IPS DF 6.9 (cell line): ENCODE results near the gene ARHGEF7.

Experiments
- DNase-seq: peaks from one replicate; pipeline ENCODE4 v3.0.0-alpha.2; 2013; ENCODE audit warnings: low read depth, low spot score
- H3K27ac ChIP-seq: one replicate; pipeline ENCODE4 v1.5.1; 2013; ENCODE audit warnings: low read length, control low read depth
- H3K27me3 ChIP-seq: 2 replicates; pipeline ENCODE4 v1.6.1; 2013; ENCODE audit warnings: mild to moderate bottlenecking, low read length; ENCODE audit not compliant: control insufficient read depth, insufficient read depth
- H3K36me3 ChIP-seq: 2 replicates; pipeline ENCODE4 v1.6.1; 2013; ENCODE audit warnings: low read length; ENCODE audit not compliant: control insufficient read depth, insufficient read depth
- H3K4me1 ChIP-seq: 2 replicates; pipeline ENCODE4 v1.6.1; 2013; ENCODE audit warnings: low read length; ENCODE audit not compliant: control insufficient read depth, insufficient read depth
- H3K4me3 ChIP-seq: 2 replicates; pipeline ENCODE4 v1.5.1; 2013; ENCODE audit warnings: mild to moderate bottlenecking, low read length
- H3K9me3 ChIP-seq: 2 replicates; pipeline ENCODE4 v1.6.1; 2013; ENCODE audit warnings: low read length, inconsistent platforms; ENCODE audit not compliant: control insufficient read depth, insufficient read depth
- WGBS: extraction: QIAGEN DNeasy Blood & Tissue Kit; methylation state at CpG from one replicate; pipeline ENCODE4 v1.1.7; 2013; ENCODE audit warnings: mixed read lengths, missing lambda C conversion rate; ENCODE audit not compliant: insufficient read length, insufficient coverage; 5-methylcytosine and 5-hydroxymethylcytosine counted together

ARHGEF7 gene

GRCh38 chr13:111323950-111324651 lies 209.0 kb downstream of the ARHGEF7 start:
- no CpG with 5 or more reads among the region's 17 CpGs for WGBS
- H3K4me1 ChIP-seq, result no peaks in the 10 kb centered on the region; the same call in 1 of the 2 replicates
- no peaks in the 10 kb centered on the region for H3K9me3 ChIP-seq
- H3K36me3 ChIP-seq, result 0 out of 2 replicates have a peak, but pooled peaks cover 2% of the 10 kb centered on the region
- no peak for DNase-seq
- no peak overlapping the region for H3K27ac ChIP-seq
- no peaks in the 10 kb centered on the region for H3K27me3 ChIP-seq
- no peak overlapping the region for H3K4me3 ChIP-seq

GRCh38 chr13:111324736-111325135 lies 209.6 kb downstream of the ARHGEF7 start:
- H3K36me3 ChIP-seq, result 0 out of 2 replicates have a peak, but pooled peaks cover 2% of the 10 kb centered on the region
- no CpG with 5 or more reads among the region's 14 CpGs for WGBS
- H3K4me1 ChIP-seq, result no peaks in the 10 kb centered on the region; the same call in 1 of the 2 replicates
- no peak overlapping the region for H3K4me3 ChIP-seq
- no peaks in the 10 kb centered on the region for H3K27me3 ChIP-seq
- H3K9me3 ChIP-seq, result no peaks in the 10 kb centered on the region
- no peak for DNase-seq
- H3K27ac ChIP-seq, result no peak overlapping the region

- 99% methylated on average over 7 of the region's 28 CpGs for WGBS
- H3K9me3 ChIP-seq, result no peaks in the 10 kb centered on the region
- 0 out of 2 replicates have a peak, but pooled peaks cover 2% of the 10 kb centered on the region for H3K36me3 ChIP-seq
- H3K27me3 ChIP-seq, result no peaks in the 10 kb centered on the region
- no peak overlapping the region for H3K27ac ChIP-seq
- DNase-seq, result no peak
- H3K4me3 ChIP-seq, result no peak overlapping the region
- no peaks in the 10 kb centered on the region; the same call in 1 of the 2 replicates for H3K4me1 ChIP-seq
Observed at GRCh38 chr13:111325146-111325890, 210.2 kb downstream of the ARHGEF7 start.

GRCh38 chr13:111325941-111326620 lies 211.0 kb downstream of the ARHGEF7 start:
- no peak for DNase-seq
- Histone ChIP-seq H3K27ac (no peak overlapping the region), H3K27me3 (no peaks in the 10 kb centered on the region), H3K4me1 (no peaks in the 10 kb centered on the region; the same call in 1 of the 2 replicates), H3K36me3 (0 out of 2 replicates have a peak, but pooled peaks cover 2% of the 10 kb centered on the region), H3K4me3 (no peak overlapping the region), H3K9me3 (no peaks in the 10 kb centered on the region)
- no CpG with 5 or more reads among the region's 37 CpGs for WGBS

- WGBS, result no CpG with 5 or more reads among the region's 15 CpGs
- H3K4me3 ChIP-seq, result no peak overlapping the region
- no peaks in the 10 kb centered on the region; the same call in 1 of the 2 replicates for H3K4me1 ChIP-seq
- no peaks in the 10 kb centered on the region for H3K9me3 ChIP-seq
- H3K36me3 ChIP-seq, result 0 out of 2 replicates have a peak, but pooled peaks cover 2% of the 10 kb centered on the region
- DNase-seq, result no peak
- H3K27ac ChIP-seq, result no peak overlapping the region
- H3K27me3 ChIP-seq, result no peaks in the 10 kb centered on the region
Observed at GRCh38 chr13:111326621-111326965, 211.5 kb downstream of the ARHGEF7 start.

- no peaks in the 10 kb centered on the region; the same call in 1 of the 2 replicates for H3K4me1 ChIP-seq
- WGBS, result no CpG with 5 or more reads among the region's 16 CpGs
- DNase-seq, result no peak
- no peak overlapping the region for H3K27ac ChIP-seq
- no peaks in the 10 kb centered on the region for H3K27me3 ChIP-seq
- no peak overlapping the region for H3K4me3 ChIP-seq
- no peaks in the 10 kb centered on the region for H3K9me3 ChIP-seq
- H3K36me3 ChIP-seq, result 0 out of 2 replicates have a peak, but pooled peaks cover 2% of the 10 kb centered on the region
Observed at GRCh38 chr13:111326981-111327642, 212.0 kb downstream of the ARHGEF7 start.

GRCh38 chr13:111327730-111328573 lies 212.8 kb downstream of the ARHGEF7 start:
- DNase-seq, result no peak
- H3K4me3 ChIP-seq, result no peak overlapping the region
- no peaks in the 10 kb centered on the region for H3K9me3 ChIP-seq
- H3K4me1 ChIP-seq, result no peaks in the 10 kb centered on the region; the same call in 1 of the 2 replicates
- no peaks in the 10 kb centered on the region for H3K27me3 ChIP-seq
- WGBS, result no CpG with 5 or more reads among the region's 32 CpGs
- no peak overlapping the region for H3K27ac ChIP-seq
- 0 out of 2 replicates have a peak, but pooled peaks cover 2% of the 10 kb centered on the region for H3K36me3 ChIP-seq

GRCh38 chr13:111328574-111329410 lies 213.7 kb downstream of the ARHGEF7 start:
- no peaks in the 10 kb centered on the region for H3K9me3 ChIP-seq
- no CpG with 5 or more reads among the region's 30 CpGs for WGBS
- 0 out of 2 replicates have a peak, but pooled peaks cover 2% of the 10 kb centered on the region for H3K36me3 ChIP-seq
- H3K27ac ChIP-seq, result no peak overlapping the region
- H3K4me3 ChIP-seq, result no peak overlapping the region
- H3K4me1 ChIP-seq, result no peaks in the 10 kb centered on the region; the same call in 1 of the 2 replicates
- no peak for DNase-seq
- no peaks in the 10 kb centered on the region for H3K27me3 ChIP-seq

- no peak for DNase-seq
- Histone ChIP-seq H3K27me3 (no peaks in the 10 kb centered on the region), H3K4me3 (no peak overlapping the region), H3K9me3 (no peaks in the 10 kb centered on the region), H3K27ac (no peak overlapping the region), H3K4me1 (no peaks in the 10 kb centered on the region; the same call in 1 of the 2 replicates), H3K36me3 (0 out of 2 replicates have a peak, but pooled peaks cover 2% of the 10 kb centered on the region)
- WGBS, result no CpG with 5 or more reads among the region's 7 CpGs
Observed at GRCh38 chr13:111329641-111330040, 214.5 kb downstream of the ARHGEF7 start.
